Lower lobe of right lung (tissue), 2 donors: ENCODE data around the gene KCNQ1. TPM values are rescaled to one million over a fixed set of nuclear protein-coding genes. Genes with fewer than 3 reads are reported as not detected.

Source experiments
- ATAC-seq, 2 donors: fragments of 200-7000 bp; cut with Tn5 transposase; one replicate each; pipeline ENCODE4 v1.9.1; 2020 to 2022; ENCODE audit warnings: mild to moderate bottlenecking in 2 of 2, moderate library complexity in 2 of 2
- DNase-seq: peaks from one replicate; pipeline ENCODE4 v3.0.0-alpha.2; 2020
- H3K27ac ChIP-seq: fragments of 200-600 bp; one replicate; pipeline ENCODE4 v1.8.0; 2022
- H3K27me3 ChIP-seq: fragments of 200-600 bp; one replicate; pipeline ENCODE4 v1.8.0; 2022; ENCODE audit warnings: low read depth
- H3K36me3 ChIP-seq: fragments of 200-600 bp; one replicate; pipeline ENCODE4 v1.8.0; 2022; ENCODE audit warnings: mild to moderate bottlenecking
- H3K4me1 ChIP-seq: fragments of 200-600 bp; one replicate; pipeline ENCODE4 v1.8.0; 2022
- H3K4me3 ChIP-seq: fragments of 200-600 bp; one replicate; pipeline ENCODE4 v1.8.0; 2022; ENCODE audit warnings: mild to moderate bottlenecking
- H3K9me3 ChIP-seq: fragments of 200-600 bp; one replicate; pipeline ENCODE4 v1.8.0; 2022
- CTCF ChIP-seq: fragments of 200-600 bp; IDR thresholded peaks from one replicate; pipeline ENCODE4 v1.8.0; 2022; ENCODE audit warnings: antibody characterized with exemption, mild to moderate bottlenecking
- intact Hi-C: fragments of 100-400 bp; cut with DNase I; formaldehyde crosslinking; loops from one replicate; pipeline ENCODE4 v1.11.0; 2022
- total RNA-seq: library from RNA; stranded (reverse); fragmentation: NEBNext Ultra II Directional; extraction: Animal tissue kit (Norgen Biotek cat#: 25700); gene quantifications from one replicate; pipeline ENCODE4 v1.2.1, GENCODE V29; 2021
- donor health status: DM: no; HTN: yes; CAD: no; lungs with severe emphysema.

Gene KCNQ1
- total RNA-seq, 1 donor from 2014 or later = 51.0 TPM

- ATAC-seq (no peak), DNase-seq (no peak)
- H3K9me3 ChIP-seq = no peaks in the 10 kb centered on the region
- H3K36me3 ChIP-seq = no peaks in the 10 kb centered on the region
- intact Hi-C loops = loop anchor here (5.0 kb wide), 2 partner anchors 107 to 358 kb away; no protein-coding TSS in a partner anchor
- H3K4me3 ChIP-seq = no peak overlapping the region
- no peak overlapping the region for H3K27ac ChIP-seq
- no peak for TF ChIP-seq CTCF
- H3K4me1 ChIP-seq = peaks cover 18% of the 10 kb centered on the region
- H3K27me3 ChIP-seq = no peaks in the 10 kb centered on the region
These were observed 89.5 kb downstream of the KCNQ1 start for GRCh38 chr11:2534134-2534956.

GRCh38 chr11:2534957-2535672, 90.3 kb downstream of the KCNQ1 start:
- ATAC-seq (no peak), DNase-seq (peak; percentile 30)
- intact Hi-C loops = loop anchor here (5.0 kb wide), 2 partner anchors 108 to 357 kb away; no protein-coding TSS in a partner anchor
- Histone ChIP-seq H3K9me3 (no peaks in the 10 kb centered on the region), H3K4me1 (peaks cover 18% of the 10 kb centered on the region), H3K4me3 (no peak overlapping the region), H3K36me3 (no peaks in the 10 kb centered on the region), H3K27me3 (no peaks in the 10 kb centered on the region), H3K27ac (no peak overlapping the region)
- no peak for TF ChIP-seq CTCF

- ATAC-seq (no peak), DNase-seq (peak; percentile 40)
- Histone ChIP-seq H3K4me3 (no peak overlapping the region), H3K9me3 (no peaks in the 10 kb centered on the region), H3K27me3 (no peaks in the 10 kb centered on the region), H3K27ac (no peak overlapping the region), H3K4me1 (peaks cover 18% of the 10 kb centered on the region), H3K36me3 (no peaks in the 10 kb centered on the region)
- no peak for TF ChIP-seq CTCF
- intact Hi-C loops = no loop called here
These were observed 91.0 kb downstream of the KCNQ1 start for GRCh38 chr11:2535673-2536439.

GRCh38 chr11:2536440-2536989, 91.7 kb downstream of the KCNQ1 start:
- DNase-seq = no peak
- H3K9me3 ChIP-seq = no peaks in the 10 kb centered on the region
- peaks cover 18% of the 10 kb centered on the region for H3K4me1 ChIP-seq
- H3K36me3 ChIP-seq = no peaks in the 10 kb centered on the region
- intact Hi-C loops = no loop called here
- no peak for TF ChIP-seq CTCF
- no peak overlapping the region for H3K27ac ChIP-seq
- H3K4me3 ChIP-seq = no peak overlapping the region
- no peak for ATAC-seq
- H3K27me3 ChIP-seq = no peaks in the 10 kb centered on the region
